H1 (cell line): ENCODE data around the gene CHD6. TPM values are rescaled to one million over a fixed set of nuclear protein-coding genes. Genes with fewer than 3 reads are reported as not detected.

ENCODE experiments used
- CTCF ChIA-PET: fragments of 300-600 bp; sonication (Branson Sonifier 250); formaldehyde crosslinking; loops from one replicate; lab custom pipeline; 2021; ENCODE audit not compliant: partially characterized antibody; lab: Charles Lee
- POLR2A ChIA-PET: fragments of 300-600 bp; sonication (Branson Sonifier 250); formaldehyde crosslinking; loops from one replicate; lab custom pipeline; 2021; ENCODE audit warnings: inconsistent platforms; ENCODE audit not compliant: partially characterized antibody; lab: Charles Lee
- DNase-seq, 2 experiments: peaks; one replicate each; pipeline versions ENCODE4 v3.0.0 to v3.0.0-alpha.2; 2010 to 2022; ENCODE audit warnings: low spot score in 2 of 2, low read depth in 1 of 2, mixed read lengths in 1 of 2
- FAIRE-seq: peaks from 2 replicates; lab custom pipeline; 2011; peaks lifted over from hg19 to GRCh38; lab: Jason Lieb, UNC
- H2AFZ ChIP-seq: 2 replicates; pipeline ENCODE4 v1.8.1; 2012; ENCODE audit warnings: low read length, inconsistent platforms
- H2AK5ac ChIP-seq: 2 replicates; pipeline ENCODE4 v1.6.1; 2013; ENCODE audit warnings: low read depth, low read length
- H2BK120ac ChIP-seq: replicated peaks from 2 replicates; pipeline ENCODE3; 2013; ENCODE audit warnings: low read depth, low read length, inconsistent platforms
- H2BK12ac ChIP-seq: 2 replicates; pipeline ENCODE4 v1.6.1; 2013; ENCODE audit warnings: low read depth, low read length
- H2BK15ac ChIP-seq: 2 replicates; pipeline ENCODE4 v1.6.1; 2013; ENCODE audit warnings: low read length
- H2BK20ac ChIP-seq: 2 replicates; pipeline ENCODE4 v1.6.1; 2013; ENCODE audit warnings: low read length
- H2BK5ac ChIP-seq: 2 replicates; pipeline ENCODE4 v1.6.1; 2013; ENCODE audit warnings: low read depth, low read length
- H3K14ac ChIP-seq: 2 replicates; pipeline ENCODE4 v1.6.1; 2013; ENCODE audit warnings: inconsistent platforms; ENCODE audit not compliant: insufficient read length
- H3K18ac ChIP-seq: 2 replicates; pipeline ENCODE4 v1.6.1; 2013; ENCODE audit warnings: low read length; ENCODE audit errors: extremely low read depth
- H3K23ac ChIP-seq: 2 replicates; pipeline ENCODE4 v1.6.1; 2013; ENCODE audit warnings: inconsistent platforms; ENCODE audit not compliant: insufficient read length
- H3K23me2 ChIP-seq: 2 replicates; pipeline ENCODE4 v1.6.1; 2013; ENCODE audit warnings: low read depth, low read length
- H3K27ac ChIP-seq: 2 replicates; pipeline ENCODE4 v1.6.1; 2011; ENCODE audit warnings: low read depth, low read length, inconsistent platforms
- H3K27me3 ChIP-seq, 4 experiments: replicated peaks in 1 of 4; 1 replicate in 1 of 4; 2 replicates in 3 of 4; pipeline versions ENCODE4 v1.6.1 to v1.8.1; 2011 to 2013; ENCODE audit warnings: low read length in 3 of 4, mild to moderate bottlenecking in 3 of 4, inconsistent platforms in 2 of 4, mixed read lengths in 2 of 4, moderate library complexity in 1 of 4; ENCODE audit not compliant: control insufficient read depth in 3 of 4, insufficient read depth in 3 of 4; ENCODE audit errors: extremely low read depth in 1 of 4
- H3K36me3 ChIP-seq, 4 experiments: 2 replicates each; pipeline versions ENCODE4 v1.6.1 to v1.8.1; 2011 to 2013; ENCODE audit warnings: mild to moderate bottlenecking in 4 of 4, low read length in 3 of 4, moderate library complexity in 2 of 4, control low read depth in 1 of 4, inconsistent platforms in 1 of 4; ENCODE audit not compliant: insufficient read depth in 4 of 4, control insufficient read depth in 2 of 4
- H3K4ac ChIP-seq: replicated peaks from 2 replicates; pipeline ENCODE3; 2013; ENCODE audit warnings: low read length, low read depth, mixed read lengths, inconsistent platforms; ENCODE audit not compliant: insufficient read length
- H3K4me1 ChIP-seq, 4 experiments: replicated peaks in 1 of 4; 1 replicate in 1 of 4; 2 replicates in 3 of 4; pipeline versions ENCODE4 v1.6.1 to v1.8.1; 2011 to 2013; ENCODE audit warnings: low read length in 3 of 4, inconsistent platforms in 2 of 4, mixed read lengths in 1 of 4; ENCODE audit not compliant: insufficient read depth in 4 of 4, control insufficient read depth in 3 of 4
- H3K4me2 ChIP-seq, 2 experiments: 2 replicates each; pipeline versions ENCODE4 v1.6.1 to v1.8.1; 2011 to 2013; ENCODE audit warnings: low read depth in 2 of 2, low read length in 2 of 2, control low read depth in 1 of 2, inconsistent platforms in 1 of 2, mild to moderate bottlenecking in 1 of 2; ENCODE audit not compliant: insufficient read depth in 1 of 2
- H3K4me3 ChIP-seq, 4 experiments: fragments of 200-600, 300-600 bp in 1 of 4; sonication (generic), shearing (Covaris generic), sonication (Bioruptor Twin) in 1 of 4; 2 replicates each; pipeline versions ENCODE4 v1.5.1 to v1.8.1; 2011 to 2016; ENCODE audit warnings: low read length in 4 of 4, low read depth in 3 of 4, control low read depth in 2 of 4, inconsistent platforms in 2 of 4, mild to moderate bottlenecking in 2 of 4, mixed read lengths in 1 of 4, moderate library complexity in 1 of 4; ENCODE audit not compliant: insufficient read depth in 2 of 4; ENCODE audit errors: extremely low read depth in 1 of 4
- H3K56ac ChIP-seq: replicated peaks from 2 replicates; pipeline ENCODE3; 2013; ENCODE audit warnings: low read depth, mild to moderate bottlenecking, mixed read lengths, low read length, inconsistent platforms; ENCODE audit not compliant: insufficient read length
- H3K79me1 ChIP-seq: 2 replicates; pipeline ENCODE4 v1.6.1; 2013; ENCODE audit warnings: low read depth, low read length, control low read depth
- H3K79me2 ChIP-seq, 2 experiments: 2 replicates each; pipeline versions ENCODE4 v1.6.1 to v1.8.1; 2012 to 2013; ENCODE audit warnings: low read length in 2 of 2, mild to moderate bottlenecking in 2 of 2, inconsistent platforms in 1 of 2; ENCODE audit not compliant: insufficient read depth in 2 of 2, control insufficient read depth in 1 of 2
- H3K9ac ChIP-seq, 4 experiments: replicated peaks in 1 of 4; 1 replicate in 1 of 4; 2 replicates in 3 of 4; pipeline versions ENCODE4 v1.6.1 to v1.8.1; 2011 to 2013; ENCODE audit warnings: low read depth in 3 of 4, low read length in 3 of 4, control low read depth in 2 of 4, mild to moderate bottlenecking in 2 of 4, moderate library complexity in 2 of 4, inconsistent platforms in 1 of 4; ENCODE audit errors: extremely low read depth in 1 of 4
- H3K9me3 ChIP-seq, 2 experiments: 2 replicates each; pipeline versions ENCODE4 v1.6.1 to v1.8.1; 2012 to 2013; ENCODE audit warnings: mild to moderate bottlenecking in 2 of 2, moderate library complexity in 2 of 2, control low read depth in 1 of 2, inconsistent platforms in 1 of 2, low read depth in 1 of 2, low read length in 1 of 2, mixed read lengths in 1 of 2; ENCODE audit not compliant: insufficient read depth in 2 of 2
- H4K20me1 ChIP-seq, 2 experiments: replicated peaks in 1 of 2; 2 replicates each; pipeline versions ENCODE3 to v1.8.1; 2011 to 2013; ENCODE audit warnings: inconsistent platforms in 2 of 2, low read length in 2 of 2, mild to moderate bottlenecking in 1 of 2; ENCODE audit not compliant: insufficient read depth in 2 of 2, control insufficient read depth in 1 of 2
- H4K5ac ChIP-seq: 2 replicates; pipeline ENCODE4 v1.6.1; 2013; ENCODE audit warnings: low read length, low read depth, mixed read lengths, inconsistent platforms; ENCODE audit not compliant: insufficient read length
- H4K8ac ChIP-seq: 2 replicates; pipeline ENCODE4 v1.8.0; 2013; ENCODE audit warnings: mild to moderate bottlenecking, moderate library complexity, low read length, inconsistent platforms; ENCODE audit not compliant: insufficient read depth; ENCODE audit errors: extremely low read depth
- H4K91ac ChIP-seq: replicated peaks from 2 replicates; pipeline ENCODE3; 2013; ENCODE audit warnings: low read length, mixed read lengths, inconsistent platforms; ENCODE audit not compliant: insufficient read length
- BCL11A ChIP-seq, 2 experiments: IDR thresholded peaks; one replicate each; pipeline ENCODE4 v1.6.1; 2011; ENCODE audit warnings: low read depth in 2 of 2, low read length in 2 of 2, mild to moderate bottlenecking in 2 of 2
- BRCA1 ChIP-seq: IDR thresholded peaks from 2 replicates; pipeline ENCODE4 v1.6.1; 2012; ENCODE audit warnings: low read depth, low read length, improper control_type of control experiment
- CBX5 ChIP-seq: fragments of 300-800, 300-1000 bp; sonication (generic); IDR thresholded peaks from 2 replicates; pipeline ENCODE4 v1.7.1; 2016; ENCODE audit warnings: antibody characterized with exemption, low read length, low read depth
- CBX8 ChIP-seq: fragments of 300-800, 300-1000 bp; sonication (generic); IDR thresholded peaks from 2 replicates; pipeline ENCODE4 v1.7.1; 2016; ENCODE audit warnings: low read depth, low read length, borderline replicate concordance
- CEBPB ChIP-seq: IDR thresholded peaks from 2 replicates; pipeline ENCODE4 v1.6.1; 2012; ENCODE audit warnings: low read depth, low read length
- CREB1 ChIP-seq: IDR thresholded peaks from 2 replicates; pipeline ENCODE4 v1.6.1; 2012; ENCODE audit warnings: inconsistent platforms
- EZH2 ChIP-seq: fragments of 200-600 bp; sonication (generic); IDR thresholded peaks from 2 replicates; pipeline ENCODE4 v1.7.1; 2012; ENCODE audit warnings: low read depth, mild to moderate bottlenecking, moderate library complexity, low read length, inconsistent platforms; ENCODE audit not compliant: severe bottlenecking
- JUND ChIP-seq: IDR thresholded peaks from 2 replicates; pipeline ENCODE4 v1.6.1; 2011; ENCODE audit warnings: mild to moderate bottlenecking, improper control_type of control experiment, low read length
- KDM5A ChIP-seq: fragments of 200-600 bp; IDR thresholded peaks from 2 replicates; pipeline ENCODE4 v1.7.1; 2012; ENCODE audit warnings: mild to moderate bottlenecking, low read length, inconsistent platforms, mixed read lengths
- RFX5 ChIP-seq: IDR thresholded peaks from 2 replicates; pipeline ENCODE4 v1.6.1; 2011; ENCODE audit warnings: low read depth, low read length, improper control_type of control experiment, borderline replicate concordance
- SP2 ChIP-seq: IDR thresholded peaks from 2 replicates; pipeline ENCODE4 v1.6.1; 2012; ENCODE audit warnings: mild to moderate bottlenecking, low read length, inconsistent platforms
- WGBS, 2 experiments: shearing (Covaris generic) in 1 of 2; methylation state at CpG; one replicate each; pipeline versions ENCODE4 v1.1.6 to v1.1.7; 2013 to 2015; ENCODE audit warnings: low lambda C conversion rate in 2 of 2, mixed read lengths in 2 of 2, inconsistent platforms in 1 of 2, low coverage in 1 of 2, missing lambda C conversion rate in 1 of 2; ENCODE audit not compliant: insufficient replicate concordance in 2 of 2, insufficient coverage in 1 of 2, insufficient read length in 1 of 2; ENCODE audit errors: extremely low coverage in 1 of 2, missing lambda C conversion rate in 1 of 2; 5-methylcytosine and 5-hydroxymethylcytosine counted together
- polyA plus RNA-seq, 7 experiments: library from polyadenylated mRNA; depleted of rRNA in 3 of 7; stranded (reverse) in 5 of 7; unstranded in 2 of 7; fragments of >200 nt in 5 of 7; fragments of 200-250 nt in 2 of 7; gene quantifications; 1 replicate in 5 of 7; 2 replicates in 1 of 7; 4 replicates in 1 of 7; pipeline versions ENCODE4 v1.2.1 to v1.2.3, GENCODE V29; 2011 to 2013; ENCODE audit warnings: missing spikeins in 2 of 7, mixed read lengths in 2 of 7
- total RNA-seq: library from RNA; stranded (reverse); fragmentation: NEBNext Ultra II Directional; extraction: Animal tissue kit (Norgen Biotek cat#: 25700); gene quantifications from 2 replicates; pipeline ENCODE4 v1.2.1, GENCODE V29; 2021
- TF ChIP-seq, protein P1 (sequence below): IDR thresholded peaks from 2 replicates; pipeline ENCODE4 v1.6.1; 2011; ENCODE audit warnings: low read length, improper control_type of control experiment

Gene CHD6
- total and polyA plus RNA-seq, 2 of the 8 experiments (the other 6 are each of a cell fraction or from before 2014, with no cell fraction given) = 11.1 to 62.9 TPM

DNA sequence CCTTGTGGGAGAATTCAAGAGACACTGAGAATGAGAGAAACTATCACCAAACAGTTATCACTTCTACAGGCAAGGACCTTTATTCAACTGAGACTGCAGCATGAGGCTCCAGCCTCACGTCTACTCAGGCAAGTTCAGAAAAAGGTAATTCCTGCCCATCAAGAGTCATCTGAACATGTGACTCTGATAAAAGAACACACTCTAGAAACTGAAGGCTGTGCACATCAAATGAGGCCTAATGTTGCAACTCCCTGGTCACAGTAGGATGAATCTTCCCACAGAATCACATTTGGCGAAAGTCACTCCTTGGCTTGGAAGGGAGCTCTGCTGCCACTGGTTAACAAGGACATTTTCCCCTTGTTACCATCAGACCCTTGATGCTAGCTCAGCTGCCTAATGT is 180.3 kb downstream of the CHD6 start:
- Histone ChIP-seq H2AFZ (no peak overlapping the region), H3K79me2 (no peaks in the 10 kb centered on the region), H3K23me2 (no peaks in the 10 kb centered on the region), H3K27me3 (no peaks in the 10 kb centered on the region)
- TF ChIP-seq CBX5 = no peak
- no peak for TF ChIP-seq SP2
- TF ChIP-seq, protein P1, sequence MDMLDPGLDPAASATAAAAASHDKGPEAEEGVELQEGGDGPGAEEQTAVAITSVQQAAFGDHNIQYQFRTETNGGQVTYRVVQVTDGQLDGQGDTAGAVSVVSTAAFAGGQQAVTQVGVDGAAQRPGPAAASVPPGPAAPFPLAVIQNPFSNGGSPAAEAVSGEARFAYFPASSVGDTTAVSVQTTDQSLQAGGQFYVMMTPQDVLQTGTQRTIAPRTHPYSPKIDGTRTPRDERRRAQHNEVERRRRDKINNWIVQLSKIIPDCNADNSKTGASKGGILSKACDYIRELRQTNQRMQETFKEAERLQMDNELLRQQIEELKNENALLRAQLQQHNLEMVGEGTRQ = no peak
- no peak for TF ChIP-seq RFX5
- no peak for TF ChIP-seq CBX8
- TF ChIP-seq KDM5A = no peak
- TF ChIP-seq CREB1 = no peak
- TF ChIP-seq EZH2 = no peak
- TF ChIP-seq BCL11A (IDR thresholded peaks at IDR 0.05; ENCODE audit: low read depth in 2 of 2, low read length in 2 of 2) = no peak
- TF ChIP-seq BRCA1 = no peak
- TF ChIP-seq JUND = no peak
- TF ChIP-seq CEBPB = no peak
- TF ChIP-seq, all 59 proteins: peak for 0
- Histone ChIP-seq H3K4me2 (no peak overlapping the region), H4K8ac (no peak overlapping the region), H3K14ac (no peak overlapping the region), H4K20me1 (peaks cover 0 to 3% of the 10 kb centered on the region in 2 experiments), H2BK120ac (no peak overlapping the region), H3K4me1 (no peaks in the 10 kb centered on the region), H2AK5ac (no peak overlapping the region), H3K79me1 (no peaks in the 10 kb centered on the region), H2BK15ac (no peak overlapping the region), H3K18ac (no peak overlapping the region), H4K91ac (no peak overlapping the region), H2BK12ac (no peak overlapping the region), H3K23ac (no peak overlapping the region), H3K27ac (no peak overlapping the region), H2BK5ac (no peak overlapping the region), H3K56ac (no peak overlapping the region), H3K9me3 (no peaks in the 10 kb centered on the region), H3K36me3 (peaks cover 23 to 63% (median 48%) of the 10 kb centered on the region in 4 experiments), H4K5ac (no peak overlapping the region), H3K9ac (no peak overlapping the region), H3K4ac (no peak overlapping the region), H2BK20ac (no peak overlapping the region), H3K4me3 (no peak overlapping the region)
- 63% methylated on average over 2 of the region's 2 CpGs; no CpG with 5 or more reads in 1 of the 2 experiments for WGBS, 2 experiments
- no peak for DNase-seq
- ChIA-PET POLR2A (no interaction called here), CTCF (interaction anchor here (0.7 kb wide), 1 partner anchor 13 kb away, joined by 3 read pairs; no protein-coding TSS in a partner anchor)
- FAIRE-seq = no peak
